ENCODE results near the gene AGMO.

GRCh38 chr7:15308821-15309220 is 253.0 kb downstream of the AGMO start:
- TF ChIP-seq, protein P1, sequence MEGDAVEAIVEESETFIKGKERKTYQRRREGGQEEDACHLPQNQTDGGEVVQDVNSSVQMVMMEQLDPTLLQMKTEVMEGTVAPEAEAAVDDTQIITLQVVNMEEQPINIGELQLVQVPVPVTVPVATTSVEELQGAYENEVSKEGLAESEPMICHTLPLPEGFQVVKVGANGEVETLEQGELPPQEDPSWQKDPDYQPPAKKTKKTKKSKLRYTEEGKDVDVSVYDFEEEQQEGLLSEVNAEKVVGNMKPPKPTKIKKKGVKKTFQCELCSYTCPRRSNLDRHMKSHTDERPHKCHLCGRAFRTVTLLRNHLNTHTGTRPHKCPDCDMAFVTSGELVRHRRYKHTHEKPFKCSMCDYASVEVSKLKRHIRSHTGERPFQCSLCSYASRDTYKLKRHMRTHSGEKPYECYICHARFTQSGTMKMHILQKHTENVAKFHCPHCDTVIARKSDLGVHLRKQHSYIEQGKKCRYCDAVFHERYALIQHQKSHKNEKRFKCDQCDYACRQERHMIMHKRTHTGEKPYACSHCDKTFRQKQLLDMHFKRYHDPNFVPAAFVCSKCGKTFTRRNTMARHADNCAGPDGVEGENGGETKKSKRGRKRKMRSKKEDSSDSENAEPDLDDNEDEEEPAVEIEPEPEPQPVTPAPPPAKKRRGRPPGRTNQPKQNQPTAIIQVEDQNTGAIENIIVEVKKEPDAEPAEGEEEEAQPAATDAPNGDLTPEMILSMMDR (IDR thresholded peaks at IDR 0.05): no peak
- TF ChIP-seq ATF2 (CRISPR knock-in tag; IDR thresholded peaks at IDR 0.05; ENCODE audit: borderline replicate concordance, low read depth): no peak
- TF ChIP-seq CREB1 (CRISPR knock-in tag; IDR thresholded peaks at IDR 0.05): no peak
- TF ChIP-seq ZNF232 (CRISPR knock-in tag; IDR thresholded peaks at IDR 0.05): no peak
- TF ChIP-seq, protein P2, sequence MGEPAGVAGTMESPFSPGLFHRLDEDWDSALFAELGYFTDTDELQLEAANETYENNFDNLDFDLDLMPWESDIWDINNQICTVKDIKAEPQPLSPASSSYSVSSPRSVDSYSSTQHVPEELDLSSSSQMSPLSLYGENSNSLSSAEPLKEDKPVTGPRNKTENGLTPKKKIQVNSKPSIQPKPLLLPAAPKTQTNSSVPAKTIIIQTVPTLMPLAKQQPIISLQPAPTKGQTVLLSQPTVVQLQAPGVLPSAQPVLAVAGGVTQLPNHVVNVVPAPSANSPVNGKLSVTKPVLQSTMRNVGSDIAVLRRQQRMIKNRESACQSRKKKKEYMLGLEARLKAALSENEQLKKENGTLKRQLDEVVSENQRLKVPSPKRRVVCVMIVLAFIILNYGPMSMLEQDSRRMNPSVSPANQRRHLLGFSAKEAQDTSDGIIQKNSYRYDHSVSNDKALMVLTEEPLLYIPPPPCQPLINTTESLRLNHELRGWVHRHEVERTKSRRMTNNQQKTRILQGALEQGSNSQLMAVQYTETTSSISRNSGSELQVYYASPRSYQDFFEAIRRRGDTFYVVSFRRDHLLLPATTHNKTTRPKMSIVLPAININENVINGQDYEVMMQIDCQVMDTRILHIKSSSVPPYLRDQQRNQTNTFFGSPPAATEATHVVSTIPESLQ (CRISPR knock-in tag; IDR thresholded peaks at IDR 0.05): no peak
- no peak for TF ChIP-seq ZNF138 (CRISPR knock-in tag; conservative IDR thresholded peaks at IDR 0.05)
- no peak for TF ChIP-seq ZNF416 (CRISPR knock-in tag; IDR thresholded peaks at IDR 0.05)
- TF ChIP-seq STAT6 (CRISPR knock-in tag; conservative IDR thresholded peaks at IDR 0.05; ENCODE audit: low read depth): no peak
- no peak for TF ChIP-seq JUN (CRISPR knock-in tag; IDR thresholded peaks at IDR 0.05)
